CD8-positive, alpha-beta memory T cell (primary cell): Measurements from ENCODE around the gene OR2V2. TPM values are rescaled to one million over a fixed set of nuclear protein-coding genes. Genes with fewer than 3 reads are reported as not detected.

Experiments
- CTCF ChIA-PET: fragments of 350-600 bp; sonication (Branson Sonifier 250); formaldehyde crosslinking; loops from one replicate; lab custom pipeline; 2021; ENCODE audit warnings: antibody characterized with exemption; lab: Charles Lee
- POLR2A ChIA-PET: fragments of 350-600 bp; sonication (Branson Sonifier 250); formaldehyde crosslinking; loops from one replicate; lab custom pipeline; 2021; ENCODE audit warnings: antibody characterized with exemption; lab: Charles Lee
- DNase-seq, 5 donors: peaks; one replicate each; pipeline versions ENCODE4 v3.0.0 to v3.0.0-alpha.2; 2020 to 2022; ENCODE audit warnings: mixed read lengths in 1 of 5
- H3K27ac ChIP-seq: one replicate; pipeline ENCODE4 v1.7.0; 2013; ENCODE audit warnings: low read depth, mild to moderate bottlenecking, low read length, moderate library complexity
- H3K27me3 ChIP-seq: 2 replicates; pipeline ENCODE4 v1.7.0; 2013; ENCODE audit warnings: low read length, mild to moderate bottlenecking; ENCODE audit not compliant: insufficient read depth, poor library complexity, severe bottlenecking
- H3K36me3 ChIP-seq: 2 replicates; pipeline ENCODE4 v1.7.0; 2013; ENCODE audit warnings: mild to moderate bottlenecking, low read length, moderate library complexity; ENCODE audit not compliant: insufficient read depth
- H3K4me1 ChIP-seq: 2 replicates; pipeline ENCODE4 v1.7.0; 2013; ENCODE audit warnings: mild to moderate bottlenecking, low read length, moderate library complexity; ENCODE audit not compliant: insufficient read depth
- H3K4me3 ChIP-seq: 2 replicates; pipeline ENCODE4 v1.7.0; 2013; ENCODE audit warnings: mild to moderate bottlenecking, low read length
- H3K9me3 ChIP-seq: 2 replicates; pipeline ENCODE4 v1.7.0; 2013; ENCODE audit warnings: mild to moderate bottlenecking, low read length
- H3K27ac Mint-ChIP-seq, 8 donors: one replicate each; pipeline ENCODE4 v1.8.0; 2020 to 2021; ENCODE audit warnings: mixed read lengths in 8 of 8, mild to moderate bottlenecking in 6 of 8, inconsistent platforms in 3 of 8, moderate library complexity in 3 of 8
- H3K27me3 Mint-ChIP-seq, 2 donors: one replicate each; pipeline ENCODE4 v1.8.0; 2020 to 2021; ENCODE audit warnings: mixed read lengths in 2 of 2, mild to moderate bottlenecking in 1 of 2, moderate library complexity in 1 of 2
- H3K36me3 Mint-ChIP-seq, 3 donors: one replicate each; pipeline ENCODE4 v1.8.0; 2020 to 2021; ENCODE audit warnings: mixed read lengths in 3 of 3, inconsistent platforms in 1 of 3, mild to moderate bottlenecking in 1 of 3
- H3K4me1 Mint-ChIP-seq, 3 donors: one replicate each; pipeline ENCODE4 v1.8.0; 2020 to 2021; ENCODE audit warnings: mixed read lengths in 3 of 3, inconsistent platforms in 1 of 3, mild to moderate bottlenecking in 1 of 3
- H3K4me3 Mint-ChIP-seq, 7 donors: one replicate each; pipeline ENCODE4 v1.8.0; 2020 to 2021; ENCODE audit warnings: mixed read lengths in 7 of 7, mild to moderate bottlenecking in 6 of 7, moderate library complexity in 4 of 7, inconsistent platforms in 2 of 7
- H3K9me3 Mint-ChIP-seq, 5 donors: one replicate each; pipeline ENCODE4 v1.8.0; 2020 to 2022; ENCODE audit warnings: mixed read lengths in 5 of 5, mild to moderate bottlenecking in 3 of 5, moderate library complexity in 2 of 5, inconsistent platforms in 1 of 5
- polyA plus RNA-seq: library from polyadenylated mRNA; unstranded; fragments of 300-500 nt; fragmentation: Illumina TruSeq; gene quantifications from one replicate; pipeline ENCODE4 v1.2.3, GENCODE V29; 2021
- total RNA-seq, 2 experiments: library from RNA; stranded (reverse); gene quantifications; one replicate each; pipeline ENCODE4 v1.2.3, GENCODE V29; 2021

Gene OR2V2
- total and polyA plus RNA-seq, 3 experiments from 2014 or later: not detected

DNA sequence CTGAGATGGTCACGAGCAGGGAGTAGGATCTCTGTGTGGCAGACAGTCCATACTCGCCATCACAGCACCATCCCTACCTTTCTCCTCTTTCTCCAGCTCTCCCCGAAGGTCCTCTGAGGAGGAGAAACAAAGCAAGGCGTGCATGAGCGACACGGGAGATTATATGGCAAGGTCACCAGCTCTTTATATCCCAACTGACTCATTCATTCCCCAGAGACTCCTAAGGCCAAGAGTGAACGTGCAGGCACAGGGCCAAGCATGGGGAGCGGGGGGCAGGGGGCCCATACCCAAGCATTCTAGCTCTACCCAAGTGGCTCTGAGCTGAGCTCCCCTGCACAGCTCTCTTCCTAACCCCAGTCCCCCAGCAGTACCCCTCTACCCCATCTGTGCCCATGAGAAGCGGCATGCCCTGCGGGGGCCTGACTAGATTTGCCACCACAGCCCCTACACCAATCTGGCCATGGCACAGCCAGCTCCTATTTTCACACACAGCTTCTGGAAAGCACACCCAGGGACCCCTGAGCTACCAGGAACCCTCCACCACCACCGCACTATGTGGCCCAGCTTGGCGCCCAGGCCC lies 50.8 kb downstream of the OR2V2 start:
- Histone ChIP-seq H3K27me3 (no peaks in the 10 kb centered on the region), H3K4me3 (no peak overlapping the region), H3K36me3 (no peaks in the 10 kb centered on the region), H3K9me3 (no peaks in the 10 kb centered on the region), H3K4me1 (no peaks in the 10 kb centered on the region), H3K27ac (no peak overlapping the region)
- H3K4me1 Mint-ChIP-seq: peaks cover 0 to 6% (median 0%) of the 10 kb centered on the region in 3 donors
- H3K27me3 Mint-ChIP-seq: no peaks in the 10 kb centered on the region
- CTCF ChIA-PET: interaction anchor here (1.4 to 11.3 kb wide), 3 partner anchors 8 to 13 kb away, joined by 4 to 164 read pairs (median 15); partner anchors contain the start of gene TRIM7
- H3K27ac Mint-ChIP-seq: no peak overlapping the region
- no peak for DNase-seq
- POLR2A ChIA-PET: no interaction called here
- no peak overlapping the region for H3K4me3 Mint-ChIP-seq
- H3K9me3 Mint-ChIP-seq: no peaks in the 10 kb centered on the region
- no peaks in the 10 kb centered on the region for H3K36me3 Mint-ChIP-seq

DNA sequence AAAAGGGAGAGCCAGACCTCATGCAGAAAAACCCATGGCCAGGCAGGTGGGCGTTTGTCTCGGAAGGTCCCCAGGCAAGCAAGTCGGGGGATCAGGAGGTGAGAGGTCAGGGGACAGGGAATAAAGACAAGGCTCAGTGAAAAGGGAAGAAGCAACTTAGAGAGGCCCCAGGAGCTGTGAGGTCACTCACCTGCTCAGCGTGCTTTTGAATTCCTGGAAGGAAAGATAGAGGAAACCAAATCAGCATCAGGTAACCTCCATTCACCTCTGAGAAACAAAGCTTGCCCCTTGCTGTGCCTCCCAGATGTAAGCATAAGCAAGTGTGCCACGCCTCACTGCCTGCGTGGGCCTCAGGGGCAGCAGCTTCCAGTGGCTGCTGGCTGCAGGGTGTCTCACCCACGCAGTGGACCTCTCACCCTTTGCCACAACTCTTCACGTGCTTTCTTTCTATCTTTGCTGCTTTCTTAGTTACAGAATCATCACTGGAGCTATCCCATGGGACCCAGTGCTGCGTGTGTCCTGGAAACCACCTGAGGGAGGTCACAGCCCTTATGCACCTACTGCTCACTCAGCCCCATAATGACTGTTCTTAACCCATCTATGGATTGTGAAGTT lies 51.6 kb downstream of the OR2V2 start:
- H3K27me3 ChIP-seq: no peaks in the 10 kb centered on the region
- H3K9me3 ChIP-seq: no peaks in the 10 kb centered on the region
- Mint-ChIP-seq H3K4me3 (peak overlapping the region in 1 of 7 donors; percentile 26), H3K36me3 (no peaks in the 10 kb centered on the region), H3K4me1 (peaks cover 0 to 4% (median 3%) of the 10 kb centered on the region in 3 donors), H3K27ac (no peak overlapping the region), H3K27me3 (peaks cover 0 to under 1% of the 10 kb centered on the region in 2 donors), H3K9me3 (no peaks in the 10 kb centered on the region)
- H3K27ac ChIP-seq: no peak overlapping the region
- POLR2A ChIA-PET: no interaction called here
- H3K36me3 ChIP-seq: no peaks in the 10 kb centered on the region
- CTCF ChIA-PET: interaction anchor here (1.3 to 3.5 kb wide), 3 partner anchors 9 to 14 kb away, joined by 4 to 15 read pairs (median 4); no protein-coding TSS in a partner anchor
- H3K4me1 ChIP-seq: peaks cover 6% of the 10 kb centered on the region
- H3K4me3 ChIP-seq: no peak overlapping the region
- DNase-seq: no peak

DNA sequence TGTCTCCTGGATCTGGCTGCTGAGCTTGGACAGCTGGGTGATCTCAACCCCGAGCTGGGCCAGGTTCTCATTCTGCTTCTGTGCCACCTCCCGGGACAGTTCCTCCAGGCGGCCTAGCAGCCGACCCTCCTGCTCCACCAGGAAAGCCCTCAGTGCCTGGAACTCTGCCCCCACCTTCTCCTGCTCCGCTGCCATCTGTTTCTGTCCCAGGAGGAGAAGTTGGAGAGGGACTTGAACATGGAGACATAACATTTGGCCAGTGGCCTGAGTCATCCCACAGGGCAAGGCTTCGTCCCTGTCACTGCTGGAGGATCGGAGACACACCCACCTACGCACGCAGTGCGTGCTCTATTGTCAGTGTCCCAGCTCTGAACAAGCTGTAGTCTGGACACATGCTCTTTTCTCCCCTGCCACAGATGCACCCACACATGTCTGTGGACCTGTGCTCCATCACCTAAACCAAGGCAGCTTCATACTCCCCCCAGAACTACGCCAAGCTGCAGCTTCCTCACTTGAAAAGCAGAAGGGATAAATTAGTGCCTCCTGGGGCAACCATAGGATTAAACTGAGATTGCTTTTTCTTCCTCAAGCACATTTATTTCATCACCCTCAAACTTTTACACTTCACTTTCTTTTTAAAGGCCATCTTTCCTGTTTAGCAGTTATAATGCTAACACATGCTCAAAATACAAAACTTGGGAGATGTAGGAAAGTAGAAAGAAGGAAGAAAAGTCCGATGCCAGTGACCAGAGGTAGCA lies 52.7 kb downstream of the OR2V2 start:
- Mint-ChIP-seq H3K27ac (peak overlapping the region in 2 of 8 donors; percentile 16 to 89), H3K27me3 (peaks cover 0 to 3% of the 10 kb centered on the region in 2 donors), H3K9me3 (no peaks in the 10 kb centered on the region), H3K36me3 (peaks cover 0 to 1% (median 0%) of the 10 kb centered on the region in 3 donors), H3K4me1 (peaks cover 0 to 9% (median 5%) of the 10 kb centered on the region in 3 donors), H3K4me3 (peak overlapping the region in 1 of 7 donors; percentile 76)
- POLR2A ChIA-PET: no interaction called here
- no peaks in the 10 kb centered on the region for H3K9me3 ChIP-seq
- no peak overlapping the region for H3K27ac ChIP-seq
- no peak overlapping the region for H3K4me3 ChIP-seq
- no peaks in the 10 kb centered on the region for H3K27me3 ChIP-seq
- no peak for DNase-seq
- no peaks in the 10 kb centered on the region for H3K36me3 ChIP-seq
- CTCF ChIA-PET: interaction anchor here (1.3 to 3.5 kb wide), 2 partner anchors 10 to 15 kb away, joined by 4 to 15 read pairs; no protein-coding TSS in a partner anchor
- H3K4me1 ChIP-seq: peaks cover 7% of the 10 kb centered on the region

DNA sequence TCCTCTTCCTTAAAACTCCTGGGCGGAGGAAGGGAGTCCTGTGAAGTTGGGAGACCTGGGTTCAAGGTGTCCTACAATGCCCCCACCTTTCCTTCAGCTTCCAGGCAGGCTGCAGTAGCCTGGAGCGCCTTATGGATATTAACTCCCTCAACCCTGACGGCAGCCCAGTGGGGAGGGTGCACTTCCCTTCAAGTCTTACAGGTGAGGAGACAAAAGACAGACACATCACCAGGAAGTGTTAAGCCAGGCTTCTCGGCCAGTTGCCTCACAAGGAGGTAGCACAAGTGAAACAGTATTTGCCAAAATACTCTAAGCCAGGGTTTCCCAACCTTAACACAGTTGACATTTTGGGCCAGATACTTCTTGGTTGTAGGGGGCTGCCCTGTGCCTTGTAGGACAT lies 53.4 kb downstream of the OR2V2 start:
- POLR2A ChIA-PET: no interaction called here
- Mint-ChIP-seq H3K36me3 (peaks cover 0 to 1% (median 0%) of the 10 kb centered on the region in 3 donors), H3K27me3 (peaks cover 3% of the 10 kb centered on the region in 2 donors), H3K4me1 (peaks cover 5 to 15% (median 10%) of the 10 kb centered on the region in 3 donors), H3K27ac (peak overlapping the region in 1 of 8 donors; percentile 16), H3K4me3 (peak overlapping the region in 2 of 7 donors; percentile 48 to 76), H3K9me3 (no peaks in the 10 kb centered on the region)
- DNase-seq: no peak
- Histone ChIP-seq H3K27ac (no peak overlapping the region), H3K4me3 (no peak overlapping the region), H3K9me3 (no peaks in the 10 kb centered on the region), H3K27me3 (no peaks in the 10 kb centered on the region), H3K4me1 (peaks cover 11% of the 10 kb centered on the region), H3K36me3 (no peaks in the 10 kb centered on the region)
- CTCF ChIA-PET: interaction anchor here (14.5 kb wide), 1 partner anchor 8 kb away, joined by 164 read pairs; no protein-coding TSS in a partner anchor

DNA sequence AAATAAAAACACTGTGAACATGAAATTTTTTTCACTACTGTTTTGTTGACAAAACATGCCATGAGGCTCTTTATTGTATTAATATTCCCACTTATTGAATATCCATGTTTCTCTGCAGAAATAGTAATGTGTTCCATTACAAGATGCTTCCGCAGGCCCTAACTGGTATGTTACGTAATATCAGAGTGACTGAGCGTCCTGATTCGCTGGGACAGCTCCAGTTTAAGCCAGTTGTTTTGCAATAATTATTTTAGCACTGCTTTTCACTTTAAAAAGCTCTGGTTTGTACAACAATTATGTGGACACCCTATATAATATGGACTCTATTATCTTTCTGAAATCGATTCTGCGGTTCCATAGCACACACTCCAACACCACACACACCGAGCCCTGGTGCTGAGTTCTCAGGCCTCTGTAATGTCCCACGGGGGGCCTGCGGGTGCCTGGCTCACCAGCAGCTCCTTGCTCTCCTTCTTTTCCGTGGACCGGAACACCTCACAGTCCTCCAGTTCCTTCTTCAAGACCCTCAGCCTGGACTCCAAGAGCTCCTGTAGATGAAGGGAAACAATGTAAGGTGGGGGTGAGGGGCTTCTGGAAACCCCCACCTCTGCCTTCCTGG lies 55.8 kb downstream of the OR2V2 start:
- Mint-ChIP-seq H3K36me3 (peaks cover 0 to 10% (median 0%) of the 10 kb centered on the region in 3 donors), H3K4me1 (peaks cover 28 to 37% (median 33%) of the 10 kb centered on the region in 3 donors), H3K27me3 (peaks cover 6 to 24% of the 10 kb centered on the region in 2 donors), H3K4me3 (peak overlapping the region; percentile 49 to 91 (median 89)), H3K27ac (peak overlapping the region in 2 of 8 donors; percentile 43 to 55), H3K9me3 (peaks cover 0 to 9% (median 4%) of the 10 kb centered on the region in 5 donors)
- no peak overlapping the region for H3K4me3 ChIP-seq
- CTCF ChIA-PET: interaction anchor here (14.5 kb wide), 1 partner anchor 11 kb away, joined by 164 read pairs; no protein-coding TSS in a partner anchor
- H3K4me1 ChIP-seq: peaks cover 25% of the 10 kb centered on the region
- POLR2A ChIA-PET: interaction anchor here (8.4 kb wide), 1 partner anchor 12 kb away, joined by 168 read pairs; no protein-coding TSS in a partner anchor
- H3K27ac ChIP-seq: no peak overlapping the region
- H3K9me3 ChIP-seq: no peaks in the 10 kb centered on the region
- no peaks in the 10 kb centered on the region for H3K27me3 ChIP-seq
- no peaks in the 10 kb centered on the region for H3K36me3 ChIP-seq
- DNase-seq: no peak

DNA sequence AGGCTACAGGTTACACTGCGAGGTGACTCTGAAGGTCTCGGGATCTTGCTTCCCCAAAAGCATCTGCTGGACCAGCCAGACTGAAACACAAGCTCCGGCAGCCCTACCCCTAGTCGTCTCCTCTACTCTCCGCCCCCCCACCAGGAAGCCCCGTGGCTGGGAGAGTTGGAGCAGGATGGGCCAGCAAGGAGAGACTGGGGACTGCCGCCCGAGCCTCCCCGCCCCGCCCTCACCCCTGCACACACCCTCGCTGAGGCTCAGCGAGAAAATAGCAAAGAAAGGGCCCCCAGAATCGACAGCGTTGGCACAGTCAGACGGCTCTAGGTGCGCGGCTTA lies 56.4 kb downstream of the OR2V2 start:
- H3K4me3 ChIP-seq: peak overlapping the region; percentile 69
- ChIA-PET CTCF (interaction anchor here (14.5 kb wide), 1 partner anchor 11 kb away, joined by 164 read pairs; no protein-coding TSS in a partner anchor), POLR2A (interaction anchor here (1.4 to 8.4 kb wide), 2 partner anchors 11 to 13 kb away, joined by 3 to 168 read pairs; no protein-coding TSS in a partner anchor)
- Mint-ChIP-seq H3K27ac (peak overlapping the region in 5 of 8 donors; percentile 31 to 76 (median 55)), H3K9me3 (peaks cover 0 to 9% (median 4%) of the 10 kb centered on the region in 5 donors), H3K4me1 (peaks cover 30 to 38% (median 34%) of the 10 kb centered on the region in 3 donors), H3K27me3 (peaks cover 6 to 24% of the 10 kb centered on the region in 2 donors), H3K36me3 (peaks cover 0 to 10% (median 0%) of the 10 kb centered on the region in 3 donors), H3K4me3 (peak overlapping the region; percentile 83 to 95 (median 90))
- H3K36me3 ChIP-seq: no peaks in the 10 kb centered on the region
- H3K27me3 ChIP-seq: no peaks in the 10 kb centered on the region
- no peak overlapping the region for H3K27ac ChIP-seq
- H3K4me1 ChIP-seq: peaks cover 25% of the 10 kb centered on the region
- no peaks in the 10 kb centered on the region for H3K9me3 ChIP-seq
- DNase-seq: no peak

DNA sequence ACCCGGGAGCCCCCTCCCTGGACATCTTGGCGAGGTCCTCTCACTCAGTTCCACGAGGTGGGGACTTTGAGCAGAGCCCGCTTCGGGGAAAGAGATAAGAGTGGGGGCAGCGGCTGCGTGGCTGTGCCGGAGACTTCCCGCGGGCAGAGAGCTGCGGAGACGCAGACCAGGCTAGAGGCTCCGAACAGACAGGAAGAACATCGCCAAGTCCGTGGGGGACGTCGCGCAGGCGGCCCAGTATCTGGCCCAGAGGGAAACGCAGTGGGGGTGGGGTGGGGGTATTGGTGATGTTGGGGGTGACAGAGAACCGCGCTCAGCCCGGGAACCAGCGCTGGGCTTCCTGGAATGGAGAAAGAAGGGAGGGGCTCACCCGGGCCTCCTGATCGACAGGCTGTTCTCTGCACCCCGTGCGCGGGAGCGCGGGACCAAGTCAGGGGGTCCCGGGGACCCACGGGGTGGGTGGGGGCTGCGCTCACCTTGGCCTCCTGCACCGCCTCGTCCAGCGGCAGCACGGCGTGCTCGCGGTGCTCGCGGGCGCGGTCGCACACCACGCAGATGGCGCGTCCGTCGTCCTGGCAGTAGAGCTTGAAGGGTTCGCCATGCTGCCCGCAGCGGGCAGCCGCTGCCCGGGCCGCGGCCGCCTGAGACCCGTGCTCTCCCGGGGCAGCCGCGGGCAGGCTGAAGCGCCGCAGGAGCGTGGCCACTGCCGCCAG lies 56.9 kb downstream of the OR2V2 start:
- H3K27ac Mint-ChIP-seq: peak overlapping the region in 6 of 8 donors; percentile 31 to 88 (median 65)
- peaks cover 0 to 10% (median 0%) of the 10 kb centered on the region in 3 donors for H3K36me3 Mint-ChIP-seq
- Histone ChIP-seq H3K36me3 (no peaks in the 10 kb centered on the region), H3K4me1 (peaks cover 25% of the 10 kb centered on the region), H3K9me3 (no peaks in the 10 kb centered on the region), H3K27me3 (no peaks in the 10 kb centered on the region), H3K4me3 (peak overlapping the region; percentile 69), H3K27ac (no peak overlapping the region)
- peak overlapping the region; percentile 83 to 95 (median 90) for H3K4me3 Mint-ChIP-seq
- CTCF ChIA-PET: interaction anchor here (1.0 to 14.5 kb wide), 5 partner anchors 12 to 58 kb away, joined by 3 to 164 read pairs (median 4); partner anchors contain the start of gene TRIM52
- peak in 1 of 5 donors; percentile 29 for DNase-seq
- POLR2A ChIA-PET: interaction anchor here (0.6 to 8.4 kb wide), 3 partner anchors 10 to 23 kb away, joined by 3 to 168 read pairs (median 5); no protein-coding TSS in a partner anchor
- H3K27me3 Mint-ChIP-seq: peaks cover 6 to 24% of the 10 kb centered on the region in 2 donors
- H3K4me1 Mint-ChIP-seq: peaks cover 30 to 38% (median 34%) of the 10 kb centered on the region in 3 donors
- H3K9me3 Mint-ChIP-seq: peaks cover 0 to 9% (median 4%) of the 10 kb centered on the region in 5 donors
